Lung (tissue), 12 donors: ENCODE results near the gene RIPOR1. TPM values are rescaled to one million over a fixed set of nuclear protein-coding genes. Genes with fewer than 3 reads are reported as not detected.
"Not testable (repeated sequence)": the region's sequence is repeated elsewhere in the genome, so short reads cannot be mapped to it uniquely, and the experiment has no call there.

Experiments used
- ATAC-seq: fragments of 200-7000 bp; cut with Tn5 transposase; one replicate; pipeline ENCODE4 v1.9.1; 2020; ENCODE audit warnings: moderate number of reproducible peaks; ENCODE audit not compliant: insufficient read depth, low FRiP score
- DNase-seq, 3 donors: peaks; one replicate each; pipeline ENCODE4 v3.0.0-alpha.2; 2013 to 2017
- H3K27ac ChIP-seq, 2 donors: one replicate each; pipeline ENCODE4 v1.5.1; 2013; ENCODE audit warnings: mild to moderate bottlenecking in 2 of 2, moderate library complexity in 2 of 2, control low read depth in 1 of 2, inconsistent platforms in 1 of 2, low read depth in 1 of 2, low read length in 1 of 2
- H3K27me3 ChIP-seq, 3 donors: one replicate each; pipeline ENCODE4 v1.5.1; 2013; ENCODE audit warnings: low read length in 2 of 3; ENCODE audit not compliant: control insufficient read depth in 3 of 3, insufficient read depth in 3 of 3
- H3K36me3 ChIP-seq, 4 donors: one replicate each; pipeline ENCODE4 v1.5.1; 2013; ENCODE audit warnings: low read length in 4 of 4, mild to moderate bottlenecking in 1 of 4, moderate library complexity in 1 of 4; ENCODE audit not compliant: control insufficient read depth in 4 of 4, insufficient read depth in 4 of 4
- H3K4me1 ChIP-seq, 5 donors: one replicate each; pipeline ENCODE4 v1.5.1; 2013; ENCODE audit warnings: low read length in 5 of 5, mild to moderate bottlenecking in 2 of 5, moderate library complexity in 1 of 5; ENCODE audit not compliant: control insufficient read depth in 5 of 5, insufficient read depth in 5 of 5
- H3K4me3 ChIP-seq: one replicate; pipeline ENCODE4 v1.5.1; 2013; ENCODE audit warnings: mild to moderate bottlenecking, control low read depth, moderate library complexity
- H3K9ac ChIP-seq, 2 donors: one replicate each; pipeline ENCODE4 v1.5.1; 2013; ENCODE audit warnings: low read length in 2 of 2, control low read depth in 1 of 2; ENCODE audit not compliant: insufficient read depth in 1 of 2
- H3K9me3 ChIP-seq, 4 donors: one replicate each; pipeline ENCODE4 v1.5.1; 2013; ENCODE audit warnings: low read length in 3 of 4, mild to moderate bottlenecking in 1 of 4, moderate library complexity in 1 of 4; ENCODE audit not compliant: control insufficient read depth in 4 of 4, insufficient read depth in 3 of 4
- CTCF ChIP-seq: IDR thresholded peaks from 2 replicates; pipeline ENCODE4 v1.5.1; 2012; ENCODE audit warnings: mild to moderate bottlenecking; ENCODE audit errors: control extremely low read depth, extremely low read depth
- WGBS, 2 donors: extraction: QIAGEN DNeasy Blood & Tissue Kit; methylation state at CpG; one replicate each; pipeline ENCODE4 v1.1.7; 2013; 5-methylcytosine and 5-hydroxymethylcytosine counted together
- polyA plus RNA-seq, 2 donors: library from polyadenylated mRNA; stranded (reverse); fragments of 200-250 nt; gene quantifications; one replicate each; pipeline ENCODE4 v1.2.1, GENCODE V29; 2013
- total RNA-seq, 2 donors: library from RNA; depleted of rRNA in 1 of 2; stranded (reverse); fragments of >200 nt in 1 of 2; gene quantifications; one replicate each; pipeline ENCODE4 v1.2.1, GENCODE V29; 2014 to 2021
- donor health status: control.
- donor health status: control.
- donor health status: Bipolar disorder and iron deficiency.
- donor health status: healthy.
- donor health status: DM: yes; HTN: yes; CAD: no.

The RIPOR1 gene
- total and polyA plus RNA-seq, 4 donors = 44.1 to 122 (median 70.4) TPM

- WGBS, 2 donors = 84 to 90% methylated on average over 12 of the region's 12 CpGs
- H3K4me1 ChIP-seq = peaks cover 0 to 22% (median 4%) of the 10 kb centered on the region in 5 donors
These were observed 44.7 kb upstream of the RIPOR1 start for GRCh38 chr16:67483731-67484525.

GRCh38 chr16:67486805-67487204 is 41.8 kb upstream of the RIPOR1 start:
- Histone ChIP-seq H3K4me1 (peaks cover 0 to 12% (median 2%) of the 10 kb centered on the region in 5 donors), H3K27ac (peak overlapping the region in 1 of 2 donors; percentile 21), H3K9me3 (no peaks in the 10 kb centered on the region), H3K4me3 (no peak overlapping the region), H3K27me3 (no peaks in the 10 kb centered on the region), H3K36me3 (peaks cover 0 to 2% (median 0%) of the 10 kb centered on the region in 4 donors), H3K9ac (no peak overlapping the region)
- TF ChIP-seq CTCF = no peak
- DNase-seq (no peak), ATAC-seq (peak; percentile 29)
- 20 to 58% methylated on average over 3 of the region's 3 CpGs for WGBS, 2 donors

More at GRCh38 chr16:67483731-67484525, 44.7 kb upstream of the RIPOR1 start:
- no peak overlapping the region for H3K9ac ChIP-seq
- no peaks in the 10 kb centered on the region for H3K9me3 ChIP-seq
- no peak for TF ChIP-seq CTCF
- no peak overlapping the region for H3K27ac ChIP-seq
- no peak overlapping the region for H3K4me3 ChIP-seq
- DNase-seq (no peak), ATAC-seq (no peak)
- peaks cover 0 to 2% (median 0%) of the 10 kb centered on the region in 4 donors for H3K36me3 ChIP-seq
- no peaks in the 10 kb centered on the region for H3K27me3 ChIP-seq

GRCh38 chr16:67487561-67487960 is 41.1 kb upstream of the RIPOR1 start:
- WGBS, 2 donors = 67 to 77% methylated on average over 4 of the region's 4 CpGs
- not testable (repeated sequence) for ATAC-seq, H3K27ac ChIP-seq, H3K4me1 ChIP-seq, H3K9me3 ChIP-seq, H3K36me3 ChIP-seq, H3K9ac ChIP-seq, H3K4me3 ChIP-seq, DNase-seq, H3K27me3 ChIP-seq

GRCh38 chr16:67489401-67490083 is 39.1 kb upstream of the RIPOR1 start:
- no peak for TF ChIP-seq CTCF
- ATAC-seq (no peak), DNase-seq (no peak)
- Histone ChIP-seq H3K27me3 (no peaks in the 10 kb centered on the region), H3K4me3 (no peak overlapping the region), H3K36me3 (peaks cover 0 to 2% (median 0%) of the 10 kb centered on the region in 4 donors), H3K4me1 (peaks cover 0 to 1% (median 0%) of the 10 kb centered on the region in 5 donors), H3K9ac (no peak overlapping the region), H3K27ac (peak overlapping the region in 1 of 2 donors; percentile 76), H3K9me3 (no peaks in the 10 kb centered on the region)
- WGBS, 2 donors = 66 to 67% methylated on average over 4 of the region's 4 CpGs
